Esophagus squamous epithelium (tissue), 5 donors: ENCODE measurements around the gene SLC5A9. TPM values are rescaled to one million over a fixed set of nuclear protein-coding genes. Genes with fewer than 3 reads are reported as not detected.
"Not testable (repeated sequence)": the region's sequence is repeated elsewhere in the genome, so short reads cannot be mapped to it uniquely, and the experiment has no call there.

Experiments
- DNase-seq: peaks from one replicate; lab custom pipeline; 2025; lab: John Stamatoyannopoulos, UW
- H3K27ac ChIP-seq, 4 donors: fragments of 200-600 bp; sonication (generic); one replicate each; pipeline ENCODE4 v1.5.1; 2016 to 2019; ENCODE audit warnings: mild to moderate bottlenecking in 1 of 4
- H3K27me3 ChIP-seq, 4 donors: fragments of 200-600 bp; sonication (generic); 1 replicate in 3 of 4; 2 replicates in 1 of 4; pipeline versions ENCODE4 v1.5.1 to v1.6.0; 2017 to 2021; ENCODE audit warnings: antibody characterized with exemption in 1 of 4
- H3K36me3 ChIP-seq, 3 donors: fragments of 200-600 bp; sonication (generic); one replicate each; pipeline ENCODE4 v1.5.1; 2016 to 2019
- H3K4me1 ChIP-seq, 3 donors: fragments of 200-600 bp; sonication (generic); one replicate each; pipeline ENCODE4 v1.5.1; 2017 to 2019
- H3K4me3 ChIP-seq, 4 donors: fragments of 200-600 bp; sonication (generic); 1 replicate in 3 of 4; 2 replicates in 1 of 4; pipeline ENCODE4 v1.5.1; 2016 to 2019; ENCODE audit warnings: mild to moderate bottlenecking in 2 of 4, moderate library complexity in 1 of 4
- H3K9me3 ChIP-seq, 3 donors: fragments of 200-600 bp; sonication (generic); one replicate each; pipeline ENCODE4 v1.5.1; 2016 to 2019
- CTCF ChIP-seq, 6 experiments: fragments of 450-650 bp in 4 of 6; fragments of 200-600 bp in 2 of 6; sonication (generic) in 2 of 6; IDR thresholded peaks; one replicate each; pipeline ENCODE4 v1.5.1; 2016 to 2019; ENCODE audit warnings: antibody characterized with exemption in 6 of 6, mild to moderate bottlenecking in 4 of 6, moderate library complexity in 4 of 6
- POLR2A ChIP-seq, 4 donors: fragments of 450-650 bp; IDR thresholded peaks; one replicate each; pipeline ENCODE4 v1.6.1; 2017; ENCODE audit warnings: antibody characterized with exemption in 4 of 4, mild to moderate bottlenecking in 4 of 4, moderate library complexity in 3 of 4
- WGBS, 2 donors: methylation state at CpG; one replicate each; pipeline ENCODE4 v1.1.5; 2018; 5-methylcytosine and 5-hydroxymethylcytosine counted together
- intact Hi-C: fragments of 100-400 bp; cut with DNase I; formaldehyde crosslinking; loops from one replicate; pipeline ENCODE4 v1.15.0; 2022
- total RNA-seq, 4 donors: library from RNA; depleted of rRNA; stranded (reverse); fragments of >200 nt; gene quantifications; one replicate each; pipeline ENCODE4 v1.1.0, GENCODE V29; 2016
- donor health status: DM: yes; HTN: yes; CAD: no.

SLC5A9 gene
- total RNA-seq, 4 donors from 2014 or later: 0.19 to 0.38 TPM; not detected in 2

- DNase-seq: no peak
- WGBS, 2 donors: 55 to 68% methylated on average over 2 of the region's 2 CpGs
Measured at GRCh38 chr1:48266576-48266975, 44.1 kb downstream of the SLC5A9 start.

GRCh38 chr1:48277437-48277836, 54.9 kb downstream of the SLC5A9 start:
- H3K27me3 ChIP-seq, H3K36me3 ChIP-seq, H3K4me1 ChIP-seq, H3K4me3 ChIP-seq, intact Hi-C loops, DNase-seq, H3K9me3 ChIP-seq, H3K27ac ChIP-seq: not testable (repeated sequence)
- 90 to 96% methylated on average over 2 to 7 of the region's 10 CpGs for whole genome bisulfite sequencing, 2 donors

More at GRCh38 chr1:48266576-48266975, 44.1 kb downstream of the SLC5A9 start:
- no peak overlapping the region for H3K27ac ChIP-seq
- intact Hi-C loops: no loop called here
- TF ChIP-seq CTCF (IDR thresholded peaks at IDR 0.05): no peak
- TF ChIP-seq POLR2A (IDR thresholded peaks at IDR 0.05): no peak
- H3K4me3 ChIP-seq: no peak overlapping the region
- H3K4me1 ChIP-seq: no peaks in the 10 kb centered on the region
- H3K9me3 ChIP-seq: no peaks in the 10 kb centered on the region
- no peaks in the 10 kb centered on the region for H3K27me3 ChIP-seq
- no peaks in the 10 kb centered on the region for H3K36me3 ChIP-seq

GRCh38 chr1:48282329-48282728, 59.8 kb downstream of the SLC5A9 start:
- intact Hi-C loops, H3K27me3 ChIP-seq, H3K4me1 ChIP-seq, H3K27ac ChIP-seq, H3K9me3 ChIP-seq, H3K36me3 ChIP-seq, H3K4me3 ChIP-seq, DNase-seq: not testable (repeated sequence)

- not testable (repeated sequence) for DNase-seq
Measured at GRCh38 chr1:48284696-48285420, 62.3 kb downstream of the SLC5A9 start.

GRCh38 chr1:48285525-48285924, 63.0 kb downstream of the SLC5A9 start:
- Histone ChIP-seq H3K27ac (no peak overlapping the region), H3K4me3 (no peak overlapping the region), H3K27me3 (no peaks in the 10 kb centered on the region), H3K36me3 (no peaks in the 10 kb centered on the region), H3K4me1 (no peaks in the 10 kb centered on the region), H3K9me3 (no peaks in the 10 kb centered on the region)
- DNase-seq: no peak
- no peak for TF ChIP-seq CTCF (IDR thresholded peaks at IDR 0.05)
- TF ChIP-seq POLR2A (IDR thresholded peaks at IDR 0.05): no peak
- intact Hi-C loops: no loop called here
- 76 to 80% methylated on average over 2 to 3 of the region's 3 CpGs for WGBS, 2 donors

More at GRCh38 chr1:48284696-48285420, 62.3 kb downstream of the SLC5A9 start:
- 59% methylated on average over 10 of the region's 10 CpGs; no CpG with 5 or more reads in 1 of the 2 donors for WGBS, 2 donors
- H3K27me3 ChIP-seq, intact Hi-C loops, H3K4me3 ChIP-seq, H3K36me3 ChIP-seq, H3K9me3 ChIP-seq, H3K27ac ChIP-seq, H3K4me1 ChIP-seq: not testable (repeated sequence)

- Histone ChIP-seq H3K4me1 (peaks cover 0 to 9% (median 0%) of the 10 kb centered on the region in 3 donors), H3K9me3 (no peaks in the 10 kb centered on the region), H3K27ac (no peak overlapping the region), H3K27me3 (no peaks in the 10 kb centered on the region), H3K36me3 (no peaks in the 10 kb centered on the region), H3K4me3 (no peak overlapping the region)
- no peak for DNase-seq
- TF ChIP-seq POLR2A (IDR thresholded peaks at IDR 0.05) (no peak), CTCF (IDR thresholded peaks at IDR 0.05) (no peak)
- WGBS, 2 donors: 85% methylated on average over 4 of the region's 4 CpGs; no CpG with 5 or more reads in 1 of the 2 donors
- intact Hi-C loops: no loop called here
Measured at GRCh38 chr1:48291421-48291820, 68.9 kb downstream of the SLC5A9 start.
